H1 (cell line): ENCODE results near the gene SIGLEC6. TPM values are rescaled to one million over a fixed set of nuclear protein-coding genes. Genes with fewer than 3 reads are reported as not detected.

Experiments used
- ASH2L ChIP-seq: fragments of 200-600, 300-600 bp; sonication (generic); IDR thresholded peaks from one replicate; pipeline ENCODE4 v1.7.1; 2017; ENCODE audit warnings: low read length
- EP300 ChIP-seq, 2 experiments: IDR thresholded peaks; 1 replicate in 1 of 2; 2 replicates in 1 of 2; pipeline ENCODE4 v1.6.1; 2011 to 2012; ENCODE audit warnings: low read depth in 2 of 2, low read length in 2 of 2, mild to moderate bottlenecking in 2 of 2, borderline replicate concordance in 1 of 2, inconsistent platforms in 1 of 2, moderate library complexity in 1 of 2
- NRF1 ChIP-seq: IDR thresholded peaks from 2 replicates; pipeline ENCODE4 v1.6.1; 2011; ENCODE audit warnings: mild to moderate bottlenecking, low read depth, low read length, improper control_type of control experiment
- ZNF274 ChIP-seq: IDR thresholded peaks from 2 replicates; pipeline ENCODE4 v1.7.0; 2012; ENCODE audit warnings: low read length, borderline replicate concordance; ENCODE audit errors: extremely low read depth
- polyA plus RNA-seq, 7 experiments: library from polyadenylated mRNA; depleted of rRNA in 3 of 7; stranded (reverse) in 5 of 7; unstranded in 2 of 7; fragments of >200 nt in 5 of 7; fragments of 200-250 nt in 2 of 7; gene quantifications; 1 replicate in 5 of 7; 2 replicates in 1 of 7; 4 replicates in 1 of 7; pipeline versions ENCODE4 v1.2.1 to v1.2.3, GENCODE V29; 2011 to 2013; ENCODE audit warnings: missing spikeins in 2 of 7, mixed read lengths in 2 of 7
- total RNA-seq: library from RNA; stranded (reverse); fragmentation: NEBNext Ultra II Directional; extraction: Animal tissue kit (Norgen Biotek cat#: 25700); gene quantifications from 2 replicates; pipeline ENCODE4 v1.2.1, GENCODE V29; 2021

The SIGLEC6 gene
- total and polyA plus RNA-seq, 2 of the 8 experiments (the other 6 are each of a cell fraction or from before 2014, with no cell fraction given) = 0.05 TPM; not detected in 1

GRCh38 chr19:51560339-51560738 lies 28.9 kb upstream of the SIGLEC6 start (continued):
- TF ChIP-seq ASH2L (no peak), NRF1 (no peak), ZNF274 (no peak), EP300 (IDR thresholded peaks at IDR 0.05; ENCODE audit: borderline replicate concordance in 1 of 2, low read depth in 2 of 2, low read length in 2 of 2) (no peak)
